B cell (primary cell): ENCODE data around the gene GNLY. TPM values are rescaled to one million over a fixed set of nuclear protein-coding genes. Genes with fewer than 3 reads are reported as not detected.

ENCODE experiments used
- ATAC-seq: fragments of 200-7000 bp; cut with Tn5 transposase; one replicate; pipeline ENCODE4 v1.10.0; 2021; ENCODE audit warnings: low read depth, mild to moderate bottlenecking, moderate number of reproducible peaks, moderate library complexity
- CTCF ChIA-PET: fragments of 350-600 bp; sonication (Branson Sonifier 250); formaldehyde crosslinking; loops from one replicate; lab custom pipeline; 2021; ENCODE audit warnings: antibody characterized with exemption, inconsistent platforms; lab: Charles Lee
- POLR2A ChIA-PET: fragments of 350-600 bp; sonication (Branson Sonifier 250); formaldehyde crosslinking; loops from one replicate; lab custom pipeline; 2021; ENCODE audit warnings: antibody characterized with exemption; lab: Charles Lee
- DNase-seq: peaks from one replicate; pipeline ENCODE4 v3.0.0; 2013
- H2AFZ ChIP-seq: 2 replicates; pipeline ENCODE4 v1.6.1; 2012; ENCODE audit warnings: mild to moderate bottlenecking, low read depth, low read length; ENCODE audit not compliant: insufficient read depth, poor library complexity, severe bottlenecking
- H3K27ac ChIP-seq, 2 donors: 1 replicate in 1 of 2; 2 replicates in 1 of 2; pipeline ENCODE4 v1.5.1; 2012 to 2013; ENCODE audit warnings: low read length in 2 of 2, mild to moderate bottlenecking in 2 of 2, moderate library complexity in 1 of 2
- H3K27me3 ChIP-seq, 4 experiments: fragments of 200-600 bp in 1 of 4; sonication (generic) in 1 of 4; replicated peaks in 1 of 4; 1 replicate in 2 of 4; 2 replicates in 2 of 4; pipeline versions ENCODE4 v1.6.1 to v1.7.0; 2013 to 2016; ENCODE audit warnings: low read length in 3 of 4, mild to moderate bottlenecking in 2 of 4, mixed read lengths in 1 of 4, moderate library complexity in 1 of 4; ENCODE audit not compliant: insufficient read depth in 4 of 4, control insufficient read depth in 3 of 4; ENCODE audit errors: control extremely low read depth in 1 of 4
- H3K36me3 ChIP-seq, 2 experiments: replicated peaks in 1 of 2; 1 replicate in 1 of 2; 2 replicates in 1 of 2; pipeline versions ENCODE4 v1.6.1 to v1.7.1; 2013; ENCODE audit warnings: low read length in 1 of 2; ENCODE audit not compliant: insufficient read depth in 2 of 2, control insufficient read depth in 1 of 2; ENCODE audit errors: control extremely low read depth in 1 of 2, extremely low read depth in 1 of 2
- H3K4me1 ChIP-seq, 2 donors: fragments of 200-600 bp in 1 of 2; sonication (generic) in 1 of 2; 1 replicate in 1 of 2; 2 replicates in 1 of 2; pipeline versions ENCODE4 v1.5.1 to v1.6.1; 2013 to 2017; ENCODE audit warnings: low read length in 2 of 2; ENCODE audit not compliant: control insufficient read depth in 2 of 2, insufficient read depth in 2 of 2
- H3K4me2 ChIP-seq: replicated peaks from 2 replicates; pipeline ENCODE3; 2012; ENCODE audit warnings: mild to moderate bottlenecking, low read depth, low read length; ENCODE audit not compliant: poor library complexity, severe bottlenecking
- H3K4me3 ChIP-seq, 5 experiments: fragments of 200-600 bp in 1 of 5; sonication (generic) in 1 of 5; 1 replicate in 3 of 5; 2 replicates in 2 of 5; pipeline versions ENCODE4 v1.5.1 to v1.7.0; 2011 to 2016; ENCODE audit warnings: low read length in 4 of 5, mild to moderate bottlenecking in 4 of 5, low read depth in 2 of 5, control low read depth in 1 of 5, moderate library complexity in 1 of 5; ENCODE audit not compliant: insufficient read depth in 1 of 5; ENCODE audit errors: control extremely low read depth in 1 of 5, extremely low read depth in 1 of 5
- H3K79me2 ChIP-seq: fragments of 200-600 bp; sonication (generic); one replicate; pipeline ENCODE4 v1.6.0; 2016; ENCODE audit warnings: low read length; ENCODE audit not compliant: control insufficient read depth, insufficient read depth
- H3K9ac ChIP-seq: fragments of 200-600 bp; sonication (generic); 2 replicates; pipeline ENCODE4 v1.6.1; 2017; ENCODE audit warnings: mild to moderate bottlenecking, low read length, moderate library complexity
- H3K9me3 ChIP-seq, 3 donors: one replicate each; pipeline versions ENCODE4 v1.6.1 to v1.7.1; 2013; ENCODE audit warnings: low read length in 2 of 3; ENCODE audit not compliant: control insufficient read depth in 2 of 3, insufficient read depth in 1 of 3; ENCODE audit errors: control extremely low read depth in 1 of 3
- H4K20me1 ChIP-seq: 2 replicates; pipeline ENCODE4 v1.6.0; 2012; ENCODE audit warnings: mild to moderate bottlenecking, low read length; ENCODE audit not compliant: insufficient read depth, control insufficient read depth, poor library complexity, severe bottlenecking
- H3K27ac Mint-ChIP-seq: one replicate; pipeline ENCODE4 v1.8.0; 2021; ENCODE audit warnings: mixed read lengths
- H3K27me3 Mint-ChIP-seq: one replicate; pipeline ENCODE4 v1.8.0; 2021; ENCODE audit warnings: mixed read lengths
- H3K4me1 Mint-ChIP-seq: one replicate; pipeline ENCODE4 v1.8.0; 2021; ENCODE audit warnings: mixed read lengths
- H3K4me3 Mint-ChIP-seq: one replicate; pipeline ENCODE4 v1.8.0; 2021; ENCODE audit warnings: mixed read lengths
- H3K9me3 Mint-ChIP-seq: one replicate; pipeline ENCODE4 v1.8.0; 2022; ENCODE audit warnings: mixed read lengths; ENCODE audit not compliant: insufficient read depth
- CTCF ChIP-seq: fragments of 200-600 bp; IDR thresholded peaks from one replicate; pipeline ENCODE4 v1.8.0; 2022; ENCODE audit warnings: antibody characterized with exemption, mild to moderate bottlenecking
- EZH2 ChIP-seq: IDR thresholded peaks from 2 replicates; pipeline ENCODE4 v1.6.1; 2012; ENCODE audit warnings: borderline replicate concordance, low read depth, mild to moderate bottlenecking, moderate library complexity, low read length; ENCODE audit not compliant: insufficient read depth, poor library complexity, severe bottlenecking
- WGBS: methylation state at CpG from one replicate; pipeline ENCODE4 v1.1.5; 2013; ENCODE audit warnings: missing lambda C conversion rate; ENCODE audit not compliant: insufficient coverage; 5-methylcytosine and 5-hydroxymethylcytosine counted together
- intact Hi-C: fragments of 100-400 bp; cut with micrococcal nuclease; formaldehyde crosslinking; loops from one replicate; pipeline ENCODE4 v1.10.0; 2022
- polyA plus RNA-seq: library from polyadenylated mRNA; depleted of rRNA; stranded (reverse); fragments of >200 nt; gene quantifications from 2 replicates; pipeline ENCODE4 v1.2.3, GENCODE V29; 2012
- total RNA-seq, 2 donors: library from RNA; stranded (reverse); fragments of 120-200 nt in 1 of 2; gene quantifications; 1 replicate in 1 of 2; 2 replicates in 1 of 2; pipeline versions ENCODE4 v1.2.3 to v1.2.4, GENCODE V29; 2013 to 2022

GNLY gene
- total and polyA plus RNA-seq, 2 donors (not counting 1 experiment from before 2014, with no cell fraction given), result 3.9 to 4.2 TPM

GRCh38 chr2:85706063-85706462, 11.9 kb downstream of the GNLY start:
- Mint-ChIP-seq H3K4me3 (no peak overlapping the region), H3K27me3 (peaks cover 15% of the 10 kb centered on the region), H3K27ac (no peak overlapping the region), H3K4me1 (peaks cover 39% of the 10 kb centered on the region), H3K9me3 (no peaks in the 10 kb centered on the region)
- Histone ChIP-seq H3K36me3 (no peaks in the 10 kb centered on the region), H3K4me2 (peak overlapping the region; percentile 66), H3K79me2 (no peaks in the 10 kb centered on the region), H3K27ac (no peak overlapping the region), H2AFZ (no peak overlapping the region), H3K4me1 (peaks cover 39 to 44% of the 10 kb centered on the region in 2 donors), H3K9ac (no peak overlapping the region), H3K9me3 (no peaks in the 10 kb centered on the region), H3K27me3 (no peaks in the 10 kb centered on the region), H4K20me1 (no peaks in the 10 kb centered on the region), H3K4me3 (no peak overlapping the region)
- TF ChIP-seq EZH2 (no peak), CTCF (no peak)
- no peak for DNase-seq
- ATAC-seq, result no peak
- POLR2A ChIA-PET, result no interaction called here
- intact Hi-C loops, result loop anchor here (10.0 kb wide), 1 partner anchor 171 kb away; the partner anchor contains the start of gene MAT2A
- CTCF ChIA-PET, result interaction anchor here (0.5 to 8.8 kb wide), 8 partner anchors 12 to 365 kb away, joined by 3 to 134 read pairs (median 14); partner anchors contain the start of gene GNLY
- 93% methylated on average over 5 of the region's 6 CpGs for WGBS

GRCh38 chr2:85706599-85707296, 12.6 kb downstream of the GNLY start:
- no peak overlapping the region for H3K27ac ChIP-seq
- H2AFZ ChIP-seq, result peak overlapping the region; percentile 8
- H3K9me3 Mint-ChIP-seq, result no peaks in the 10 kb centered on the region
- H3K4me3 Mint-ChIP-seq, result peak overlapping the region; percentile 40
- no peaks in the 10 kb centered on the region for H3K79me2 ChIP-seq
- peak overlapping the region; percentile 38 for H3K27ac Mint-ChIP-seq
- no peak overlapping the region for H3K9ac ChIP-seq
- H4K20me1 ChIP-seq, result no peaks in the 10 kb centered on the region
- H3K27me3 ChIP-seq, result peaks cover 0 to 7% (median 0%) of the 10 kb centered on the region in 4 experiments
- 83% methylated on average over 7 of the region's 10 CpGs for WGBS
- intact Hi-C loops, result loop anchor here (1.0 to 10.0 kb wide), 4 partner anchors 27 to 315 kb away; partner anchors contain the start of gene MAT2A
- H3K4me3 ChIP-seq, result no peak overlapping the region
- H3K36me3 ChIP-seq, result no peaks in the 10 kb centered on the region
- DNase-seq, result no peak
- H3K4me1 ChIP-seq, result peaks cover 39 to 44% of the 10 kb centered on the region in 2 donors
- H3K4me1 Mint-ChIP-seq, result peaks cover 39% of the 10 kb centered on the region
- H3K9me3 ChIP-seq, result no peaks in the 10 kb centered on the region
- peaks cover 15% of the 10 kb centered on the region for H3K27me3 Mint-ChIP-seq
- ATAC-seq, result no peak
- TF ChIP-seq CTCF, result no peak
- TF ChIP-seq EZH2, result no peak
- ChIA-PET CTCF (interaction anchor here (0.5 to 8.8 kb wide), 17 partner anchors 9 to 287 kb away, joined by 3 to 134 read pairs (median 8); partner anchors contain the start of gene GNLY), POLR2A (interaction anchor here (0.6 kb wide), 1 partner anchor 180 kb away, joined by 3 read pairs; no protein-coding TSS in a partner anchor)
- peak overlapping the region; percentile 37 for H3K4me2 ChIP-seq
